Right lobe of liver (tissue), 6 donors: ENCODE results near the gene PIGV. TPM values are rescaled to one million over a fixed set of nuclear protein-coding genes. Genes with fewer than 3 reads are reported as not detected.

Experiments
- ATAC-seq, 4 donors: fragments of 200-7000 bp; cut with Tn5 transposase; one replicate each; pipeline ENCODE4 v1.9.1; 2020; ENCODE audit warnings: mild to moderate bottlenecking in 4 of 4, moderate library complexity in 4 of 4
- DNase-seq, 3 donors: peaks; one replicate each; pipeline ENCODE4 v3.0.0-alpha.2; 2020
- H3K27ac ChIP-seq, 3 donors: fragments of 200-600 bp; one replicate each; pipeline ENCODE4 v1.8.0; 2022
- H3K27me3 ChIP-seq, 2 donors: fragments of 200-600 bp; one replicate each; pipeline ENCODE4 v1.8.0; 2022
- H3K36me3 ChIP-seq, 4 donors: fragments of 200-600 bp; sonication (generic) in 1 of 4; one replicate each; pipeline versions ENCODE4 v1.5.1 to v1.8.0; 2017 to 2022; ENCODE audit warnings: control low read depth in 1 of 4
- H3K4me1 ChIP-seq, 4 donors: fragments of 200-600 bp; sonication (generic) in 1 of 4; one replicate each; pipeline versions ENCODE4 v1.5.1 to v1.8.0; 2017 to 2022; ENCODE audit warnings: control low read depth in 1 of 4
- H3K4me3 ChIP-seq, 3 donors: fragments of 200-600 bp; one replicate each; pipeline ENCODE4 v1.8.0; 2022
- H3K9me3 ChIP-seq, 4 donors: fragments of 200-600 bp; sonication (generic) in 1 of 4; one replicate each; pipeline versions ENCODE4 v1.5.1 to v1.8.0; 2017 to 2022; ENCODE audit warnings: control low read depth in 1 of 4
- CTCF ChIP-seq, 4 donors: fragments of 200-600 bp in 3 of 4; fragments of 450-650 bp in 1 of 4; IDR thresholded peaks; one replicate each; pipeline versions ENCODE4 v1.5.1 to v1.8.0; 2016 to 2022; ENCODE audit warnings: antibody characterized with exemption in 4 of 4, mild to moderate bottlenecking in 2 of 4
- POLR2A ChIP-seq: fragments of 450-650 bp; IDR thresholded peaks from one replicate; pipeline ENCODE4 v1.6.1; 2017; ENCODE audit warnings: antibody characterized with exemption, mild to moderate bottlenecking
- WGBS: methylation state at CpG from one replicate; pipeline ENCODE4 v1.1.6; 2018; ENCODE audit warnings: low coverage, low lambda C conversion rate; ENCODE audit not compliant: insufficient coverage; ENCODE audit errors: missing lambda C conversion rate; 5-methylcytosine and 5-hydroxymethylcytosine counted together
- intact Hi-C, 2 donors: fragments of 100-400 bp; cut with DNase I; formaldehyde crosslinking; loops; one replicate each; pipeline versions ENCODE4 v1.11.2 to v1.14.1; 2022
- total RNA-seq, 6 experiments: library from RNA; depleted of rRNA in 2 of 6; stranded (reverse); fragments of >200 nt in 2 of 6; fragmentation: NEBNext Ultra II Directional in 3 of 6; extraction: Animal tissue kit (Norgen Biotek cat#: 25700) in 3 of 6; gene quantifications; one replicate each; pipeline versions ENCODE4 v1.1.0 to v1.2.4, GENCODE V29; 2016 to 2023
- donor health status: DM: no; HTN: yes; CAD: no.
- donor health status: DM: no; HTN: no; CAD: no.
- donor health status: DM: no; HTN: no; CAD: no.
- donor health status: DM: no; HTN: yes; CAD: no.
- donor health status: DM: no; HTN: yes; CAD: no.

PIGV gene
- total RNA-seq, 6 experiments from 2014 or later = 13.2 to 27.8 (median 19.2) TPM

- Histone ChIP-seq H3K36me3 (no peaks in the 10 kb centered on the region), H3K4me1 (peaks cover 0 to 47% (median 24%) of the 10 kb centered on the region in 4 donors), H3K9me3 (no peaks in the 10 kb centered on the region), H3K27ac (no peak overlapping the region), H3K27me3 (no peaks in the 10 kb centered on the region), H3K4me3 (no peak overlapping the region)
- intact Hi-C loops = loop anchor here in 1 of 2 donors (10.0 kb wide), 1 partner anchor 85 kb away; no protein-coding TSS in a partner anchor
- ATAC-seq (no peak), DNase-seq (no peak)
- TF ChIP-seq CTCF (IDR thresholded peaks at IDR 0.05) (no peak), POLR2A (no peak)
- 57% methylated on average over 3 of the region's 3 CpGs for WGBS
Measured at GRCh38 chr1:26789612-26789865, 1.8 kb downstream of the PIGV start.

- H3K27ac ChIP-seq = no peak overlapping the region
Measured at GRCh38 chr1:26789931-26790330, 2.2 kb downstream of the PIGV start.

GRCh38 chr1:26790551-26790953 lies 2.8 kb downstream of the PIGV start:
- ATAC-seq (no peak), DNase-seq (no peak)
- H3K4me1 ChIP-seq = peaks cover 0 to 41% (median 21%) of the 10 kb centered on the region in 4 donors
- H3K27ac ChIP-seq = no peak overlapping the region
- no peak overlapping the region for H3K4me3 ChIP-seq
- H3K9me3 ChIP-seq = no peaks in the 10 kb centered on the region
- H3K36me3 ChIP-seq = no peaks in the 10 kb centered on the region
- H3K27me3 ChIP-seq = no peaks in the 10 kb centered on the region
- WGBS = 55% methylated on average over 2 of the region's 5 CpGs
- TF ChIP-seq CTCF (IDR thresholded peaks at IDR 0.05) = no peak
- no peak for TF ChIP-seq POLR2A
- intact Hi-C loops = loop anchor here (5.0 to 10.0 kb wide), 2 partner anchors 186 to 188 kb away; no protein-coding TSS in a partner anchor

More at GRCh38 chr1:26789931-26790330, 2.2 kb downstream of the PIGV start:
- intact Hi-C loops = loop anchor here (5.0 to 10.0 kb wide), 3 partner anchors 85 to 188 kb away; no protein-coding TSS in a partner anchor
- H3K36me3 ChIP-seq = no peaks in the 10 kb centered on the region
- no peak overlapping the region for H3K4me3 ChIP-seq
- 54% methylated on average over 4 of the region's 4 CpGs for WGBS
- H3K9me3 ChIP-seq = no peaks in the 10 kb centered on the region
- H3K4me1 ChIP-seq = peaks cover 0 to 47% (median 24%) of the 10 kb centered on the region in 4 donors
- TF ChIP-seq POLR2A = no peak
- no peak for TF ChIP-seq CTCF (IDR thresholded peaks at IDR 0.05)
- no peaks in the 10 kb centered on the region for H3K27me3 ChIP-seq
- ATAC-seq = no peak
- DNase-seq = no peak

- no peak for ATAC-seq
- H3K36me3 ChIP-seq = no peaks in the 10 kb centered on the region
- no peak for TF ChIP-seq POLR2A
- no peak for TF ChIP-seq CTCF (IDR thresholded peaks at IDR 0.05)
- WGBS = 47% methylated on average over 5 of the region's 6 CpGs
- H3K4me3 ChIP-seq = no peak overlapping the region
- no peak overlapping the region for H3K27ac ChIP-seq
- no peaks in the 10 kb centered on the region for H3K9me3 ChIP-seq
- peaks cover 0 to 35% (median 18%) of the 10 kb centered on the region in 4 donors for H3K4me1 ChIP-seq
- intact Hi-C loops = loop anchor here (5.0 to 10.0 kb wide), 2 partner anchors 186 to 189 kb away; no protein-coding TSS in a partner anchor
- no peaks in the 10 kb centered on the region for H3K27me3 ChIP-seq
- DNase-seq = no peak
Measured at GRCh38 chr1:26791148-26791547, 3.4 kb downstream of the PIGV start.

GRCh38 chr1:26791626-26792025 lies 3.9 kb downstream of the PIGV start:
- DNase-seq (no peak), ATAC-seq (no peak)
- Histone ChIP-seq H3K27ac (no peak overlapping the region), H3K27me3 (no peaks in the 10 kb centered on the region), H3K4me1 (peaks cover 0 to 30% (median 13%) of the 10 kb centered on the region in 4 donors), H3K36me3 (no peaks in the 10 kb centered on the region), H3K4me3 (no peak overlapping the region), H3K9me3 (no peaks in the 10 kb centered on the region)
- 15% methylated on average over 2 of the region's 3 CpGs for WGBS
- intact Hi-C loops = loop anchor here (5.0 to 10.0 kb wide), 2 partner anchors 187 to 189 kb away; no protein-coding TSS in a partner anchor
- no peak for TF ChIP-seq POLR2A
- no peak for TF ChIP-seq CTCF (IDR thresholded peaks at IDR 0.05)
